Measurements from ENCODE around the gene FAM180B. TPM values are rescaled to one million over a fixed set of nuclear protein-coding genes. Genes with fewer than 3 reads are reported as not detected.

FAM180B gene
- total RNA-seq, 2 donors from 2014 or later = 0.31 to 0.62 TPM

- peak; percentile 35 for DNase-seq (ENCODE audit: low spot score)
- ATAC-seq = no peak
- Mint-ChIP-seq H3K9me3 (no peaks in the 10 kb centered on the region), H3K27ac (peak overlapping the region; percentile 86 to 89), H3K4me3 (peak overlapping the region; percentile 94), H3K27me3 (no peaks in the 10 kb centered on the region), H3K36me3 (peaks cover 17% of the 10 kb centered on the region), H3K4me1 (ENCODE audit: low read depth in 2 of 2) (peaks cover 28 to 29% of the 10 kb centered on the region in 2 donors)
Measured at GRCh38 chr11:47577460-47578041, 8.9 kb upstream of the FAM180B start.

- H3K9me3 Mint-ChIP-seq = no peaks in the 10 kb centered on the region
- ATAC-seq (peak; percentile 98), DNase-seq (ENCODE audit: low spot score) (peak; percentile 91)
- H3K36me3 Mint-ChIP-seq = peaks cover 19% of the 10 kb centered on the region
- peaks cover 27 to 29% of the 10 kb centered on the region in 2 donors for H3K4me1 Mint-ChIP-seq (ENCODE audit: low read depth in 2 of 2)
- peak within 1 kb of the TSS; percentile 94 for H3K4me3 Mint-ChIP-seq
- peak within 1 kb of the TSS; percentile 86 to 89 for H3K27ac Mint-ChIP-seq
- no peaks in the 10 kb centered on the region for H3K27me3 Mint-ChIP-seq
Measured at GRCh38 chr11:47578524-47579494, 7.7 kb upstream of the FAM180B start, which contains the start of the genes KBTBD4 and NDUFS3. KBTBD4 (minus strand) TSS chr11:47578970; CDS start chr11:47578951, 19 bp downstream. NDUFS3 (plus strand) TSS chr11:47579074; CDS start chr11:47579092, 18 bp downstream.

- no peak for ATAC-seq
Measured at GRCh38 chr11:47583844-47584243, 2.6 kb upstream of the FAM180B start.

GRCh38 chr11:47587039-47587716 lies 700 bp downstream of the FAM180B start:
- Mint-ChIP-seq H3K9me3 (no peaks in the 10 kb centered on the region), H3K27me3 (no peaks in the 10 kb centered on the region), H3K4me3 (no peak overlapping the region), H3K36me3 (peaks cover 10% of the 10 kb centered on the region), H3K27ac (no peak overlapping the region), H3K4me1 (ENCODE audit: low read depth in 2 of 2) (peaks cover 0 to 13% of the 10 kb centered on the region in 2 donors)
- DNase-seq (ENCODE audit: low spot score) (peak; percentile 15), ATAC-seq (peak; percentile 8 to 10)

More at GRCh38 chr11:47583844-47584243, 2.6 kb upstream of the FAM180B start:
- Mint-ChIP-seq H3K9me3 (no peaks in the 10 kb centered on the region), H3K4me1 (ENCODE audit: low read depth in 2 of 2) (peaks cover 16 to 19% of the 10 kb centered on the region in 2 donors), H3K4me3 (no peak overlapping the region), H3K27me3 (no peaks in the 10 kb centered on the region), H3K27ac (no peak overlapping the region), H3K36me3 (peaks cover 19% of the 10 kb centered on the region)
- peak; percentile 35 for DNase-seq (ENCODE audit: low spot score)

GRCh38 chr11:47587723-47588326 lies 1.3 kb downstream of the FAM180B start:
- Mint-ChIP-seq H3K4me3 (no peak overlapping the region), H3K27ac (no peak overlapping the region), H3K36me3 (peaks cover 10% of the 10 kb centered on the region), H3K27me3 (peaks cover 0 to 3% of the 10 kb centered on the region in 2 donors), H3K4me1 (ENCODE audit: low read depth in 2 of 2) (peaks cover 0 to 11% of the 10 kb centered on the region in 2 donors), H3K9me3 (no peaks in the 10 kb centered on the region)
- ATAC-seq = no peak
- DNase-seq (ENCODE audit: low spot score) = peak; percentile 54

- peaks cover 2% of the 10 kb centered on the region for H3K36me3 Mint-ChIP-seq
- peaks cover 0 to 8% of the 10 kb centered on the region in 2 donors for H3K4me1 Mint-ChIP-seq (ENCODE audit: low read depth in 2 of 2)
- no peak overlapping the region for H3K4me3 Mint-ChIP-seq
- no peak overlapping the region for H3K27ac Mint-ChIP-seq
- peaks cover 7% of the 10 kb centered on the region in 2 donors for H3K27me3 Mint-ChIP-seq
- ATAC-seq (no peak), DNase-seq (ENCODE audit: low spot score) (peak; percentile 25)
- no peaks in the 10 kb centered on the region for H3K9me3 Mint-ChIP-seq
Measured at GRCh38 chr11:47589118-47589517, 2.6 kb downstream of the FAM180B start.

- DNase-seq (ENCODE audit: low spot score) (no peak), ATAC-seq (no peak)
- H3K4me3 Mint-ChIP-seq = no peak overlapping the region
- H3K4me1 Mint-ChIP-seq (ENCODE audit: low read depth in 2 of 2) = peaks cover 0 to 10% of the 10 kb centered on the region in 2 donors
- no peaks in the 10 kb centered on the region for H3K36me3 Mint-ChIP-seq
- H3K9me3 Mint-ChIP-seq = no peaks in the 10 kb centered on the region
- no peak overlapping the region for H3K27ac Mint-ChIP-seq
- H3K27me3 Mint-ChIP-seq = peaks cover 10 to 12% of the 10 kb centered on the region in 2 donors
Measured at GRCh38 chr11:47589584-47589976, 3.1 kb downstream of the FAM180B start.

- DNase-seq (ENCODE audit: low spot score) (no peak), ATAC-seq (no peak)
- no peak overlapping the region for H3K27ac Mint-ChIP-seq
Measured at GRCh38 chr11:47589977-47590861, 3.7 kb downstream of the FAM180B start.

GRCh38 chr11:47591764-47592163 lies 5.3 kb downstream of the FAM180B start:
- H3K27ac Mint-ChIP-seq = no peak overlapping the region
- no peak overlapping the region for H3K4me3 Mint-ChIP-seq
- peaks cover 0 to 10% of the 10 kb centered on the region in 2 donors for H3K4me1 Mint-ChIP-seq (ENCODE audit: low read depth in 2 of 2)
- ATAC-seq (peak in 1 of 2 donors; percentile 33), DNase-seq (ENCODE audit: low spot score) (no peak)
- H3K36me3 Mint-ChIP-seq = no peaks in the 10 kb centered on the region
- H3K27me3 Mint-ChIP-seq = peaks cover 21 to 28% of the 10 kb centered on the region in 2 donors
- no peaks in the 10 kb centered on the region for H3K9me3 Mint-ChIP-seq

More at GRCh38 chr11:47589977-47590861, 3.7 kb downstream of the FAM180B start:
- Mint-ChIP-seq H3K27me3 (peaks cover 14 to 18% of the 10 kb centered on the region in 2 donors), H3K4me1 (ENCODE audit: low read depth in 2 of 2) (peaks cover 0 to 10% of the 10 kb centered on the region in 2 donors), H3K36me3 (no peaks in the 10 kb centered on the region), H3K9me3 (no peaks in the 10 kb centered on the region), H3K4me3 (no peak overlapping the region)

- Mint-ChIP-seq H3K27ac (no peak overlapping the region), H3K36me3 (no peaks in the 10 kb centered on the region)
- ATAC-seq = peak in 1 of 2 donors; percentile 21
Measured at GRCh38 chr11:47592251-47592650, 5.8 kb downstream of the FAM180B start.

GRCh38 chr11:47592970-47593369 lies 6.5 kb downstream of the FAM180B start:
- H3K4me3 Mint-ChIP-seq = no peak overlapping the region
- H3K36me3 Mint-ChIP-seq = no peaks in the 10 kb centered on the region

More at GRCh38 chr11:47592251-47592650, 5.8 kb downstream of the FAM180B start:
- Mint-ChIP-seq H3K4me1 (ENCODE audit: low read depth in 2 of 2) (peaks cover 0 to 10% of the 10 kb centered on the region in 2 donors), H3K9me3 (no peaks in the 10 kb centered on the region), H3K27me3 (peaks cover 21 to 28% of the 10 kb centered on the region in 2 donors), H3K4me3 (no peak overlapping the region)
- DNase-seq (ENCODE audit: low spot score) = no peak

GRCh38 chr11:47593492-47593933 lies 7.0 kb downstream of the FAM180B start:
- Mint-ChIP-seq H3K27me3 (peaks cover 21 to 28% of the 10 kb centered on the region in 2 donors), H3K9me3 (no peaks in the 10 kb centered on the region), H3K4me3 (no peak overlapping the region), H3K27ac (no peak overlapping the region), H3K4me1 (ENCODE audit: low read depth in 2 of 2) (peaks cover 0 to 7% of the 10 kb centered on the region in 2 donors), H3K36me3 (no peaks in the 10 kb centered on the region)
- no peak for DNase-seq (ENCODE audit: low spot score)
- ATAC-seq = no peak

More at GRCh38 chr11:47592970-47593369, 6.5 kb downstream of the FAM180B start:
- Mint-ChIP-seq H3K27me3 (peaks cover 21 to 28% of the 10 kb centered on the region in 2 donors), H3K9me3 (no peaks in the 10 kb centered on the region), H3K4me1 (ENCODE audit: low read depth in 2 of 2) (peaks cover 0 to 7% of the 10 kb centered on the region in 2 donors), H3K27ac (no peak overlapping the region)
- DNase-seq (ENCODE audit: low spot score) (no peak), ATAC-seq (no peak)

Data from natural killer cell treated with Interleukin-12 subunit alpha and Interleukin-12 subunit beta and Interleukin-15 and Interleukin-18, amount 100 ng/mL, for 72 hours (primary cell).